Stomach (tissue), 9 donors: ENCODE results near the gene FBXO10. TPM values are rescaled to one million over a fixed set of nuclear protein-coding genes. Genes with fewer than 3 reads are reported as not detected.

Experiments
- DNase-seq, 2 donors: peaks; one replicate each; pipeline versions ENCODE4 v3.0.0 to v3.0.0-alpha.2; 2013 to 2019
- H3K27ac ChIP-seq, 5 donors: fragments of 200-600 bp in 4 of 5; sonication (generic) in 4 of 5; one replicate each; pipeline ENCODE4 v1.5.1; 2013 to 2019; ENCODE audit warnings: mild to moderate bottlenecking in 1 of 5, moderate library complexity in 1 of 5
- H3K27me3 ChIP-seq, 3 donors: fragments of 200-600 bp; sonication (generic); one replicate each; pipeline ENCODE4 v1.5.1; 2017 to 2019; ENCODE audit warnings: mixed run types in 1 of 3
- H3K36me3 ChIP-seq, 4 donors: fragments of 200-600 bp; sonication (generic); 1 replicate in 3 of 4; 2 replicates in 1 of 4; pipeline ENCODE4 v1.5.1; 2016 to 2019
- H3K4me1 ChIP-seq, 4 donors: fragments of 200-600 bp; sonication (generic); one replicate each; pipeline ENCODE4 v1.5.1; 2016 to 2019
- H3K4me3 ChIP-seq, 4 donors: fragments of 200-600 bp; sonication (generic) in 3 of 4; one replicate each; pipeline ENCODE4 v1.5.1; 2016 to 2019; ENCODE audit warnings: mild to moderate bottlenecking in 1 of 4
- H3K9me3 ChIP-seq, 4 donors: fragments of 200-600 bp; sonication (generic); one replicate each; pipeline ENCODE4 v1.5.1; 2016 to 2019
- EP300 ChIP-seq: sonication (generic); formaldehyde crosslinking; IDR thresholded peaks from one replicate; pipeline ENCODE4 v1.6.1; 2017; ENCODE audit warnings: antibody characterized with exemption
- POLR2A ChIP-seq, 4 donors: fragments of 450-650 bp; IDR thresholded peaks; one replicate each; pipeline ENCODE4 v1.6.1; 2016; ENCODE audit warnings: antibody characterized with exemption in 4 of 4, control low read depth in 2 of 4, mild to moderate bottlenecking in 1 of 4, moderate library complexity in 1 of 4
- POLR2AphosphoS5 ChIP-seq, 3 donors: sonication (generic); formaldehyde crosslinking; IDR thresholded peaks; one replicate each; pipeline ENCODE4 v1.6.1; 2016; ENCODE audit warnings: antibody characterized with exemption in 3 of 3
- WGBS, 5 donors: extraction: QIAGEN DNeasy Blood & Tissue Kit in 3 of 5; methylation state at CpG; one replicate each; pipeline versions ENCODE4 v1.1.5 to v1.1.7; 2013 to 2018; 5-methylcytosine and 5-hydroxymethylcytosine counted together
- intact Hi-C: fragments of 100-400 bp; cut with DNase I; formaldehyde crosslinking; loops from one replicate; pipeline ENCODE4 v1.15.1; 2023; ENCODE audit warnings: low total_unique reads
- polyA plus RNA-seq, 3 donors: library from polyadenylated mRNA; stranded (reverse); fragments of 200-250 nt; gene quantifications; one replicate each; pipeline ENCODE4 v1.2.3, GENCODE V29; 2013
- total RNA-seq, 5 donors: library from RNA; depleted of rRNA; stranded (reverse); fragments of >200 nt; gene quantifications; one replicate each; pipeline versions ENCODE4 v1.1.0 to v1.2.3, GENCODE V29; 2014 to 2016
- TF ChIP-seq, protein P1 (sequence below), 7 experiments: fragments of 450-650 bp in 4 of 7; fragments of 200-600 bp in 3 of 7; sonication (generic) in 3 of 7; IDR thresholded peaks; one replicate each; pipeline ENCODE4 v1.5.1; 2016 to 2019; ENCODE audit warnings: antibody characterized with exemption in 7 of 7, control low read depth in 2 of 7, mild to moderate bottlenecking in 1 of 7
- donor health status: healthy with polysubstance abuse.
- donor health status: Bipolar disorder and iron deficiency.
- donor health status: healthy.

The FBXO10 gene
- total and polyA plus RNA-seq, 8 donors: 0.43 to 6.2 (median 2.0) TPM

DNA sequence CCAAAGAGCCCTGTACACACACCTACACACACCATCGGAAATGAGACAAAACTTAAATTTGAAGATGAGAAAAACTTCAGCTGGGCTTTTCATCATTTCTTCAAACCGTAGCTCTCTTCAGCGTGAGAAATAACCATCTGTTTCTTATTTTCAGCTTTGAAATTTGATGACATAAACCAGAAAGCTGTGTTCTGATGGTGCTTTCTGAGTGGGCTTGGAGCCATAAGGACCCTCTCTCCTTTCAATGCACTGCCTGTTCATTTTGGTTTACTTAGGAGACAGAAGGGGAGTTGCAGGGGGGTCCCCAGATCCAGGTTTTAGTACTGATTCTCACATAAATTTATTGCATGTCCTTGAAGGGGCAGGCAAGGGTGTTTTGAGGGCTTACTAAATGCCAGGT is 9.5 kb downstream of the FBXO10 start:
- peaks cover 0 to 10% (median 3%) of the 10 kb centered on the region in 4 donors for H3K9me3 ChIP-seq
- no peak for DNase-seq
- H3K4me1 ChIP-seq: no peaks in the 10 kb centered on the region
- H3K27ac ChIP-seq: no peak overlapping the region
- peaks cover 0 to 5% (median 3%) of the 10 kb centered on the region in 4 donors for H3K36me3 ChIP-seq
- TF ChIP-seq, protein P1, sequence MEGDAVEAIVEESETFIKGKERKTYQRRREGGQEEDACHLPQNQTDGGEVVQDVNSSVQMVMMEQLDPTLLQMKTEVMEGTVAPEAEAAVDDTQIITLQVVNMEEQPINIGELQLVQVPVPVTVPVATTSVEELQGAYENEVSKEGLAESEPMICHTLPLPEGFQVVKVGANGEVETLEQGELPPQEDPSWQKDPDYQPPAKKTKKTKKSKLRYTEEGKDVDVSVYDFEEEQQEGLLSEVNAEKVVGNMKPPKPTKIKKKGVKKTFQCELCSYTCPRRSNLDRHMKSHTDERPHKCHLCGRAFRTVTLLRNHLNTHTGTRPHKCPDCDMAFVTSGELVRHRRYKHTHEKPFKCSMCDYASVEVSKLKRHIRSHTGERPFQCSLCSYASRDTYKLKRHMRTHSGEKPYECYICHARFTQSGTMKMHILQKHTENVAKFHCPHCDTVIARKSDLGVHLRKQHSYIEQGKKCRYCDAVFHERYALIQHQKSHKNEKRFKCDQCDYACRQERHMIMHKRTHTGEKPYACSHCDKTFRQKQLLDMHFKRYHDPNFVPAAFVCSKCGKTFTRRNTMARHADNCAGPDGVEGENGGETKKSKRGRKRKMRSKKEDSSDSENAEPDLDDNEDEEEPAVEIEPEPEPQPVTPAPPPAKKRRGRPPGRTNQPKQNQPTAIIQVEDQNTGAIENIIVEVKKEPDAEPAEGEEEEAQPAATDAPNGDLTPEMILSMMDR (IDR thresholded peaks at IDR 0.05): no peak
- TF ChIP-seq POLR2A (IDR thresholded peaks at IDR 0.05) (no peak), POLR2AphosphoS5 (IDR thresholded peaks at IDR 0.05) (no peak), EP300 (no peak)
- WGBS, 5 donors: 85 to 94% (median 89%) methylated on average over 3 of the region's 3 CpGs
- no peak overlapping the region for H3K4me3 ChIP-seq
- H3K27me3 ChIP-seq: no peaks in the 10 kb centered on the region
- intact Hi-C loops: no loop called here

DNA sequence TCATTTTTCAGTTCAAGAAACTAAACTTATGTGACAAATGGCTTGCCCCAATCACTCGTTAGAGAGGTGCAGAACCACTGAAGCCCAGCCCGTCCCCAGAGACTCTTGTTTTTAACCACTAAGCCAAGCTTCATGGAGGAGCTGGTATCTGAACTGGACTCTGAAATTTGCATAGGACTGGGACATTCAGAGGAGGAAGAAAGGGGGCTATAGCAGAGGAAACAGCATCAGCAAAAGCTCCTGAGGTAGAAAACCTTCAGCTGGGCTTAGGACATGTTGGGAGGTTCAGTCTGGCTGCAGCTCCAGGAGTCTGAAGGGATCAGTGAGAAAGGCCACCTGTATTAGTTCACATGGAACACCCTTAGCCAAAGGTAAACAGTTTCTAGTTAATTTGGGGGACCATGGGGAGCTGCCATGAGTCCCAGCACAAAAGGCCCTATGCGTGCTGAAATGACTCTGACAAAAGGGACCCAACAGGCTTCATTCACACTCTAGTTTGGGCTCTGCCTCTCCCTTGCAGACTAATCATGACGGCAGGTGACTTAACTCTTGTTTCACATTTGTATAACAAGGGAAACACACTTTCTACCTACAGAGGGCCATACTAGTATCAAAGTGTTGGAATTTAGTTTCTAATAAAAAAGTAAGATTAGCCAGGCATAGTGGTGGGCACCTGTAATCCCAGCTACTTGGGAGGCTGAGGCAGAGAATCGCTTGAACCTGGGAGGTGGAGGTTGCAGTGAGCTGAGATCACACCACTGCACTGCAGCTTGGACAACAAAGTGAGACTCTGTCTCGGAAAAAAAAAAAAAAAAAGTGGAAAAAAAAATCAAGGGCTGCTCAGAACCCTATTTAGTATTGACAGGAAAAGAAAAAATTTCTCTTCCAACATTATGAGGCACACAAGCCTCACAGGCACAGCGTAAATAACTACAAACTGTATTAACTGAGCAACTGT is 10.2 kb downstream of the FBXO10 start:
- peaks cover 0 to 10% (median 3%) of the 10 kb centered on the region in 4 donors for H3K9me3 ChIP-seq
- H3K4me3 ChIP-seq: no peak overlapping the region
- peaks cover 0 to 5% (median 3%) of the 10 kb centered on the region in 4 donors for H3K36me3 ChIP-seq
- 83 to 93% (median 85%) methylated on average over 7 of the region's 7 CpGs for WGBS, 5 donors
- no peak for DNase-seq
- H3K4me1 ChIP-seq: no peaks in the 10 kb centered on the region
- no peaks in the 10 kb centered on the region for H3K27me3 ChIP-seq
- no peak overlapping the region for H3K27ac ChIP-seq
- TF ChIP-seq, protein P1 (IDR thresholded peaks at IDR 0.05): no peak
- TF ChIP-seq POLR2A (IDR thresholded peaks at IDR 0.05) (no peak), POLR2AphosphoS5 (IDR thresholded peaks at IDR 0.05) (no peak), EP300 (no peak)
- intact Hi-C loops: no loop called here

DNA sequence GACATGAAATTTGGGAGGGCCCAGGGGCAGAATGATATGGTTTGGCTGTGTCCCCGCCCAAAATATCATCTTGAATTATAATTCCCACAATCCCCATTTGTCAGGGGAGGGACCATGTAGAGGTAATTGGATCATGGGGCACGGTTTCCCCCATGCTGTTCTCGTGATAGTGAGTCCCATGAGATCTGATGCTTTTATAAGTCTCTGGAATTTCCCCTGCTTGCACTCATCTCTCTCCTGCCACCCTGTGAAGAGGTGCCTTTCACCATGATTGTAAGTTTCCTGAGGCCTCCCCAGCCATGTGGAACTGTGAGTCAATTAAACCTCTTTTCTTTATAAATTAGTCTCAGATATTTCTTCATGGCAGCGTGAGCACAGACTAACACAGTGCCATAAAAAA is 11.3 kb downstream of the FBXO10 start:
- no peak for DNase-seq
- intact Hi-C loops: no loop called here
- TF ChIP-seq POLR2A (IDR thresholded peaks at IDR 0.05): no peak
- TF ChIP-seq POLR2AphosphoS5 (IDR thresholded peaks at IDR 0.05): no peak
- TF ChIP-seq EP300: no peak
- TF ChIP-seq, protein P1 (IDR thresholded peaks at IDR 0.05): no peak
- H3K9me3 ChIP-seq: peaks cover 0 to 10% (median 3%) of the 10 kb centered on the region in 4 donors
- 90 to 96% (median 95%) methylated on average over 4 of the region's 4 CpGs for WGBS, 5 donors
- H3K27me3 ChIP-seq: no peaks in the 10 kb centered on the region
- H3K4me3 ChIP-seq: no peak overlapping the region
- H3K27ac ChIP-seq: no peak overlapping the region
- H3K36me3 ChIP-seq: peaks cover 0 to 5% (median 3%) of the 10 kb centered on the region in 4 donors
- no peaks in the 10 kb centered on the region for H3K4me1 ChIP-seq

DNA sequence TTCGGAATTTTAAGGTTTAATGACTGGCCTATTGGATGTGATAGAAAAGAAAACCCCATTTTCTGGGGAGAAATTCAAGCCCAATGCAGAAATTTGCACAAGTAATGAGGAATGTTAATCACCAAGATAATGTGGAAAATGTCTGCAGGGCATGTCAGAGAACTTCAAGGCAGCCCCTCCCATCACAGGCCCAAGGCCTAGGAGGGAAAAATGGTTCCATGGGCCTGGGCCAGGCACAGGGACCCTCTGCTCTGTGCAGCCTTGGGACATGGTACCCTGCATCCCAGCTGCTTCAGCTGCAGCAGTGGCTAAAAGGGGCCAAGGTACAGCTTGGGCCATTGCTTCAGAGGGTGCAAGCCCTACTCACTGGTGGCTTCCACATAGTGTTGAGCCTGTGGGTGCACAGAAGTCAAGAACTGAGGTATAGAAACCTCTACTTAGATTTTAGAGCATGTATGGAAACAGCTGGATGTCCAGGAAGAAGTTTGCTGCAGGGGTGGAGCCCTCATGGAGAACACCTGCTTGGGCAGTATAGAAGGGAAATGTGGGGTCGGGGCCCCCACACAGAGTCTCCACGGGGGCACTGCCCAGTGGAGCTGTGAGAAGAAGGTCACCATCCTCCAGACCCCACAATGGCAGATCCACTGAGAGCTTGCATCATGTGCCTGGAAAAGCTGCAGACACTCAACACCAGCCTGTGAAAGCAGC is 12.2 kb downstream of the FBXO10 start:
- no peaks in the 10 kb centered on the region for H3K27me3 ChIP-seq
- 52 to 81% (median 64%) methylated on average over 2 to 3 of the region's 3 CpGs for WGBS, 5 donors
- no peak for TF ChIP-seq POLR2AphosphoS5 (IDR thresholded peaks at IDR 0.05)
- TF ChIP-seq POLR2A (IDR thresholded peaks at IDR 0.05): no peak
- TF ChIP-seq EP300: no peak
- TF ChIP-seq, protein P1 (IDR thresholded peaks at IDR 0.05): no peak
- peaks cover 0 to 5% (median 3%) of the 10 kb centered on the region in 4 donors for H3K36me3 ChIP-seq
- no peak overlapping the region for H3K4me3 ChIP-seq
- no peaks in the 10 kb centered on the region for H3K4me1 ChIP-seq
- peaks cover 0 to 10% (median 3%) of the 10 kb centered on the region in 4 donors for H3K9me3 ChIP-seq
- intact Hi-C loops: no loop called here
- H3K27ac ChIP-seq: no peak overlapping the region
- DNase-seq: no peak
